ENCODE data around the gene ZNF281. TPM values are rescaled to one million over a fixed set of nuclear protein-coding genes. Genes with fewer than 3 reads are reported as not detected.

ZNF281 gene
- polyA plus RNA-seq, 1 of the 3 experiments (the other 2 are of a cell fraction), result 3.0 TPM

DNA sequence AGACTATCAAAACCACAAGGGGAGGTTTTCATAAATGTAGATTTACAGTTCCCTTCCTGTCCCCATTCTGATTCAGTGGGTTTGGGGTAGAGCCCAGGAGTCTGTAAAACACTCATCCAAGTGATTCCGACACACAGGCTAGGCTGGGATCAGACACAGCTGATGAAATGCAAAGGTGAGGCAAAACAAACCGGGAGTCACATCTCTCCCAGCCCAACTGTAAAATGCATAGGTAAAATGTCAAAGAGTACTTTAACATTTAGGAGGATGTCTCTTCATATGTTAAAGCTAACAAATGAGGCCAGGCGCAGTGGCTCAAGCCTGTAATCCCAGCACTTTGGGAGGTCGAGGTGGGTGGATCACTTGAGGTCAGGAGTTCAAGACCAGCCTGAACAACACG is 45.0 kb downstream of the ZNF281 start:
- Histone ChIP-seq H2AFZ (ENCODE audit: low read depth) (0 out of 2 replicates have a peak overlapping the region, but pooled peaks have one; percentile 10), H3F3A (replicated peaks; ENCODE audit: insufficient read depth) (peaks cover 19% of the 10 kb centered on the region), H3K4me3 (ENCODE audit: low read depth in 2 of 2, low read length in 1 of 2) (no peak overlapping the region), H3K27ac (ENCODE audit: low read depth in 2 of 2, low read length in 1 of 2) (peak overlapping the region in 1 of 2 experiments; percentile 16; a peak in 2 of 4 replicates), H3K9me3 (no peaks in the 10 kb centered on the region), H3K36me3 (replicated peaks in 1 of 2; ENCODE audit: control insufficient read depth in 1 of 2, insufficient read depth in 2 of 2, low read length in 1 of 2) (no peaks in the 10 kb centered on the region), H3K4me1 (ENCODE audit: control insufficient read depth in 1 of 2, insufficient read depth in 2 of 2, low read depth in 1 of 2, low read length in 1 of 2) (peaks cover 2 to 33% of the 10 kb centered on the region in 2 experiments), H3K9me2 (no peaks in the 10 kb centered on the region), H3K27me3 (ENCODE audit: insufficient read depth) (no peaks in the 10 kb centered on the region), H3K9ac (no peak overlapping the region), H4K20me1 (ENCODE audit: insufficient read depth) (no peaks in the 10 kb centered on the region), H3K4me2 (0 out of 2 replicates have a peak overlapping the region, but pooled peaks have one; percentile 13), H3K79me2 (ENCODE audit: insufficient read depth) (no peaks in the 10 kb centered on the region)
- ChIA-PET CTCF (interaction anchor here (2.1 to 2.5 kb wide), 2 partner anchors 124 to 146 kb away, joined by 5 to 6 read pairs; no protein-coding TSS in a partner anchor), POLR2A (no interaction called here)
- no peak for TF ChIP-seq USF2 (IDR thresholded peaks at IDR 0.05; ENCODE audit: borderline replicate concordance, low read depth, low read length)
- 0 out of 2 replicates have a peak, but pooled peaks have one; percentile 18 for TF ChIP-seq PBX3 (IDR thresholded peaks at IDR 0.05)
- no peak for TF ChIP-seq SMC3 (IDR thresholded peaks at IDR 0.05; ENCODE audit: low read depth, low read length)
- DNase-seq, result no peak
- 88% methylated on average over 5 of the region's 5 CpGs for WGBS (ENCODE audit: low lambda C conversion rate)

GRCh38 chr1:200364091-200364759 is 45.6 kb downstream of the ZNF281 start:
- ChIA-PET CTCF (interaction anchor here (1.0 to 2.5 kb wide), 4 partner anchors 57 to 146 kb away, joined by 3 to 6 read pairs (median 4); no protein-coding TSS in a partner anchor), POLR2A (no interaction called here)
- no peaks in the 10 kb centered on the region for H3K9me3 ChIP-seq
- H2AFZ ChIP-seq (ENCODE audit: low read depth), result no peak overlapping the region
- H4K20me1 ChIP-seq (ENCODE audit: insufficient read depth), result no peaks in the 10 kb centered on the region
- TF ChIP-seq RCOR1 (IDR thresholded peaks at IDR 0.05; ENCODE audit: low read length) (no peak), USF2 (IDR thresholded peaks at IDR 0.05; ENCODE audit: borderline replicate concordance, low read depth, low read length) (no peak), FOSL2 (IDR thresholded peaks at IDR 0.05; ENCODE audit: borderline replicate concordance, low read depth) (peak; percentile 33; the same call in 1 of the 2 replicates), TEAD4 (IDR thresholded peaks at IDR 0.05; ENCODE audit: borderline replicate concordance, insufficient read depth) (no peak), MXI1 (IDR thresholded peaks at IDR 0.05; ENCODE audit: low read depth, low read length) (no peak)
- H3K4me1 ChIP-seq (ENCODE audit: control insufficient read depth in 1 of 2, insufficient read depth in 2 of 2, low read depth in 1 of 2, low read length in 1 of 2), result peaks cover 2 to 27% of the 10 kb centered on the region in 2 experiments
- H3F3A ChIP-seq (replicated peaks; ENCODE audit: insufficient read depth), result peaks cover 19% of the 10 kb centered on the region
- H3K36me3 ChIP-seq (replicated peaks in 1 of 2; ENCODE audit: control insufficient read depth in 1 of 2, insufficient read depth in 2 of 2, low read length in 1 of 2), result no peaks in the 10 kb centered on the region
- WGBS (ENCODE audit: low lambda C conversion rate), result 59% methylated on average over 2 of the region's 2 CpGs
- no peaks in the 10 kb centered on the region for H3K9me2 ChIP-seq
- DNase-seq, result no peak
- H3K79me2 ChIP-seq (ENCODE audit: insufficient read depth), result no peaks in the 10 kb centered on the region
- H3K27me3 ChIP-seq (ENCODE audit: insufficient read depth), result no peaks in the 10 kb centered on the region
- no peak overlapping the region for H3K4me3 ChIP-seq (ENCODE audit: low read depth in 2 of 2, low read length in 1 of 2)
- H3K4me2 ChIP-seq, result peak overlapping the region; percentile 13; the same call in 1 of the 2 replicates
- H3K27ac ChIP-seq (ENCODE audit: low read depth in 2 of 2, low read length in 1 of 2), result peak overlapping the region in 1 of 2 experiments; percentile 16; a peak in 3 of 4 replicates
- no peak overlapping the region for H3K9ac ChIP-seq

Measured in SK-N-SH (cell line).